Measurements from ENCODE around the gene PDZRN3.
A peak's percentile ranks its signal among the peaks of the same experiment; 100 is the strongest.

The PDZRN3 gene

GRCh38 chr3:73549051-73549600 lies 75.6 kb downstream of the PDZRN3 start:
- DNase-seq (ENCODE audit: low read depth in 2 of 2): no peak
- no peak overlapping the region for H3K4me3 ChIP-seq (replicated peaks in 1 of 2; ENCODE audit: low read depth in 2 of 2, low read length in 2 of 2)

GRCh38 chr3:73548436-73548835 lies 76.3 kb downstream of the PDZRN3 start:
- DNase-seq (ENCODE audit: low read depth in 2 of 2): no peak
- TF ChIP-seq, protein P1, sequence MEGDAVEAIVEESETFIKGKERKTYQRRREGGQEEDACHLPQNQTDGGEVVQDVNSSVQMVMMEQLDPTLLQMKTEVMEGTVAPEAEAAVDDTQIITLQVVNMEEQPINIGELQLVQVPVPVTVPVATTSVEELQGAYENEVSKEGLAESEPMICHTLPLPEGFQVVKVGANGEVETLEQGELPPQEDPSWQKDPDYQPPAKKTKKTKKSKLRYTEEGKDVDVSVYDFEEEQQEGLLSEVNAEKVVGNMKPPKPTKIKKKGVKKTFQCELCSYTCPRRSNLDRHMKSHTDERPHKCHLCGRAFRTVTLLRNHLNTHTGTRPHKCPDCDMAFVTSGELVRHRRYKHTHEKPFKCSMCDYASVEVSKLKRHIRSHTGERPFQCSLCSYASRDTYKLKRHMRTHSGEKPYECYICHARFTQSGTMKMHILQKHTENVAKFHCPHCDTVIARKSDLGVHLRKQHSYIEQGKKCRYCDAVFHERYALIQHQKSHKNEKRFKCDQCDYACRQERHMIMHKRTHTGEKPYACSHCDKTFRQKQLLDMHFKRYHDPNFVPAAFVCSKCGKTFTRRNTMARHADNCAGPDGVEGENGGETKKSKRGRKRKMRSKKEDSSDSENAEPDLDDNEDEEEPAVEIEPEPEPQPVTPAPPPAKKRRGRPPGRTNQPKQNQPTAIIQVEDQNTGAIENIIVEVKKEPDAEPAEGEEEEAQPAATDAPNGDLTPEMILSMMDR (IDR thresholded peaks at IDR 0.05; ENCODE audit: low read depth, low read length): no peak
- H3K4me3 ChIP-seq (replicated peaks in 1 of 2; ENCODE audit: low read depth in 2 of 2, low read length in 2 of 2): no peak overlapping the region

More at GRCh38 chr3:73549051-73549600, 75.6 kb downstream of the PDZRN3 start:
- TF ChIP-seq, protein P1 (IDR thresholded peaks at IDR 0.05; ENCODE audit: low read depth, low read length): no peak

GRCh38 chr3:73547427-73548248 lies 77.1 kb downstream of the PDZRN3 start:
- TF ChIP-seq, protein P1 (IDR thresholded peaks at IDR 0.05; ENCODE audit: low read depth, low read length): no peak
- peak; percentile 88 to 93 for DNase-seq (ENCODE audit: low read depth in 2 of 2)
- H3K4me3 ChIP-seq (replicated peaks in 1 of 2; ENCODE audit: low read depth in 2 of 2, low read length in 2 of 2): peak overlapping the region in 1 of 2 donors; percentile 19

GRCh38 chr3:73546961-73547360 lies 77.8 kb downstream of the PDZRN3 start:
- peak; percentile 69 to 73 for DNase-seq (ENCODE audit: low read depth in 2 of 2)
- H3K4me3 ChIP-seq (replicated peaks in 1 of 2; ENCODE audit: low read depth in 2 of 2, low read length in 2 of 2): no peak overlapping the region
- TF ChIP-seq, protein P1 (IDR thresholded peaks at IDR 0.05; ENCODE audit: low read depth, low read length): no peak

DNA sequence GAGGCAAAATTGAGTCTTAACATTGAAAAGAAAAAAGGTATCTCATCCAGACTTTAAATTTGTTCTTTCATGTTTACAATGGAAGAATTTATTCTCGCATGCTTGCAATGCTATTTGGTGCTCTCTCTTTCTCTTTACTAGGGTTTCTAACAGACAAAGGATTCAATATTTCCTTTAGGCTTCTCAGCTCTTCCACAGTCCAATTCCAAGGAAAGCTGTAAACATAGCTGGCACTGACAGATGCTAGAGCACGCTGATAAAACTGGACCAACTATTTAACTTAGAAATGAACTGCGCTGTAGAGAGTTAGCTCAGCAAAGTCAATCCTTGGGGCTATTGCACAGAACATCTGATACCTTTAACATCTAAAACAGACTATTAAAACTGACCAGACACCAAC lies 81.3 kb downstream of the PDZRN3 start:
- TF ChIP-seq, protein P1 (IDR thresholded peaks at IDR 0.05; ENCODE audit: low read depth, low read length): no peak
- H3K4me3 ChIP-seq (replicated peaks in 1 of 2; ENCODE audit: low read depth in 2 of 2, low read length in 2 of 2): no peak overlapping the region
- no peak for DNase-seq (ENCODE audit: low read depth in 2 of 2)

DNA sequence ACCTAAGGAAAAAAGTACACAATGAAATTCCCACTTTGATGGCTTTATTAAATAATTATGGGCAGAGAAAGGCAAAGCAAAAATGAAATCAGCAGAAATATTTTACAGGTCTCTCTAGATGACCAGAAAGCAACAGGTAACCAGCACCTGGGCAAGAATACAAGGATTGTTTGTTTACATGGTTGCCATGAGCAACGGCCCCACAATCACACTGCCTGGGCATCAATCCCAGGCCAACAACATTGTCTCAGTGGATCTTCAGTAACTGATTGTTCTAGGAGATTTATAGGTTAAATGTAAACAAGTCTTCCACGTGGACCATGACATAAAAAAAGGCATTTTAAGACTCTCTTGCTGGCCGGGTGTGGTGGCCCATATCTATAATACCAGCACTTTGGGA lies 82.6 kb downstream of the PDZRN3 start:
- no peak for DNase-seq (ENCODE audit: low read depth in 2 of 2)
- no peak overlapping the region for H3K4me3 ChIP-seq (replicated peaks in 1 of 2; ENCODE audit: low read depth in 2 of 2, low read length in 2 of 2)
- TF ChIP-seq, protein P1 (IDR thresholded peaks at IDR 0.05; ENCODE audit: low read depth, low read length): no peak

All from cardiac fibroblast (primary cell).